T-helper 1 cell (primary cell): ENCODE results near the gene NLRP6.

Source experiments
- DNase-seq, 5 donors: peaks; one replicate each; pipeline ENCODE4 v3.0.0-alpha.2; 2012 to 2020

Gene NLRP6

DNA sequence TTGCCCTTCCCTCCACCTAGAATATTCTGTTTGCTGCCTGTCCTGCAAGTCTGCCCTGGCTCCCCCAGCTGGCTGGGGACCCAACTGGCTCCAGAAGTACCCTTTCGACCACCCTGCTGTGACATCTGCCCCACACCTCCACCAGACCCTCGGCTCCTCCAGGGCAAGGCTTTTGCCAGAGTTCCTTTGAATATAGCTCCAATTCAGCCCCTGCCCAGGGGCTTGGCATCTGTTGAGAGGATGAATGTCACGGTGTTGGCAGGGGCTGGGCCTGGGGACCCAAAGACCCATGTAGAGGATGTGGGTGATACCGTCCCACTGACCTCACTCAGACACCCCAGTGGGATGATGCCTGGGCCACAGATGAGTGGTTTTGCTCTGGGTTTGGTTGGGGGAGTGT is 4.0 kb downstream of the NLRP6 start:
- DNase-seq = no peak

DNA sequence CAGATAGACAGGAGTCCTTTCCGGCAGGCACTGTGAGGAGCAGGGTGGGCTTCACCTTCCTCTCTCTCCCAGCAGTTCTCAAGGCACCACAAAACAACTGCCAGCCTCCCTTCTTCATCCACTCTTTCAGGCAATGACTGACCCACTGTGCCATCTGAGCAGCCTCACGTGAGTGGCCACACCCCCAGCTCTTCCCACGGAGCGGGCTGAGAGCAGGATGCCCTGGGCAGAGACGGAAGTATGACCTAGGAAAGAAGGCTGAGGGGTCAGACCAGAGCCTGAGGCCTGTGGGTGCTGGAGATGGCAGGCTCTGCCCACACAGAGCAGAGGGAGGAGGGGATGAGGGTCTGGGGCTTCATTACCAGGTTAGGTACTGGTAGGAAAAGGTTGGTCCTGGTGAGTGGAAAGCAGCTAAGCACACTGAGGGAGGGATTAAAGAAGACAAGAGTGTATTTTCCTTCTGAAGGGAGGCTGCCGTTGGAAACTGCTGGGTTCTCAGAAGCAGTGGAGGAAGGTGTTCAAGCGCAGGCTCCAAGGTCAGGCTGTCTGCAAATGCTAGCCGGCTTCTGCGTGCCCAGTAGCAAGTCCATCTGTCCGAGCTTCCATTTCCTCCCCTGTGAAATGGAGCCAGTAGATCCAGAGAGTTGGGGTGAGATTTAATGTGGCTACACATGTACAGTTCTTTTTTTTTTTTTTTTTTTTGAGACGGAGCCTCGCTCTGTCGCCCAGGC is 4.6 kb downstream of the NLRP6 start:
- no peak for DNase-seq

DNA sequence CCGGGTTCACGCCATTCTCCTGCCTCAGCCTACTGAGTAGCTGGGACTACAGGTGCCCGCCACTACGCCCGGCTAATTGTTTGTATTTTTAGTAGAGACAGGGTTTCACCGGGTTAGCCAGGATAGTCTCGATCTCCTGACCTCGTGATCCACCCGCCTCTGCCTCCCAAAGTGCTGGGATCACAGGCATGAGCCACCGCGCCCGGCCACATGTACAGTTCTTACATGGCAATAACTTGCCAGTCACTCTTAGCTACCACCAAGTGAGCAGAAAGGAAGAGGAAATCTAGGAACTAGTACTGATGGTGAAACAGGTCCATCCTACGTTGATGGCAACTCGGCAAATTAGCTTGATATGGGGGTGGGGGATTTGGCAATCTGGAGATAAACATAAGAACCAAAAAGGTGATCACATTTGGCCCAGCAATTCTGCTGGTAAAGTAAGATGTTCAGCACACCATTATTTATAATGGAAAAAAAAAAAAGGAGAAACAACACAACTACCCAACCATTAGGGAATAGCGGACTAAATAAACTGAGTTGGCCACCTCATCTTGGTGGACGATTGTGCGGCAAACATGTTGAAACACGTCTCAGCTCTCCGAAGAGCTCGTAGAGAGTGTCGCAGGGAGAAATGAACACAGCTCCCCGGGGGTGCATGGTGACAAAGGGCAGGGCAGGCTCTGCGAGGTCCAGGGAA is 5.3 kb downstream of the NLRP6 start:
- DNase-seq = no peak

DNA sequence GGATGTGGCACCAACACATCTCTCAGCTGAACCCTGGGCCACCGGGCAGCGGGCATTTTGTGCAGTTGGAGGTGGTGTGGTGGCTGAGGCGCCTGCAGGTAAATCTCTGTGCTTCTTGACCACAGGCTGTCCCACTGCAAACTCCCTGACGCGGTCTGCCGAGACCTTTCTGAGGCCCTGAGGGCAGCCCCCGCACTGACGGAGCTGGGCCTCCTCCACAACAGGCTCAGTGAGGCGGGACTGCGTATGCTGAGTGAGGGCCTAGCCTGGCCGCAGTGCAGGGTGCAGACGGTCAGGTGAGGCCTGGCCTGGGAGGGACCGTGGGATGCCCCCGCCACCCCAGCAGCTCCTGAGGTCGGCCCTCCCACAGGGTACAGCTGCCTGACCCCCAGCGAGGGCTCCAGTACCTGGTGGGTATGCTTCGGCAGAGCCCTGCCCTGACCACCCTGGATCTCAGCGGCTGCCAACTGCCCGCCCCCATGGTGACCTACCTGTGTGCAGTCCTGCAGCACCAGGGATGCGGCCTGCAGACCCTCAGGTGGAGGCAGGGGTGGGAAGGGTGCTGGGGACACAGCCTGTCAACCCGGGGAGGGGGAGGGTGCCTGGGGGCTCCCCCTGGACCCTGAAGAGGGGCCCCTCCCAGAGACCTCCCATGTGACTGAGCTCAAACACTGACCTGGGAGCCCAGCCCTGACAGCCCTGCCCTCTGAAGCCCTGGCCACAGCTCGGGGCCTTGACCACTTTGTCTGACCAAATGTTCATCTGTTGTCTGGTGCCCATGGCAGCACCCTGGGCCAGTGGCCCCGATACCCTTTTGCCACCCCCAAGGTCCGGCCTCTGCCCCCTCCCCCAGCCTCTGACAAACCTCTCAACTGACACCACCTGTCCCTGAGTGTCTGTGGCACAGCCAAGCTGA is 6.2 kb downstream of the NLRP6 start:
- DNase-seq = no peak

DNA sequence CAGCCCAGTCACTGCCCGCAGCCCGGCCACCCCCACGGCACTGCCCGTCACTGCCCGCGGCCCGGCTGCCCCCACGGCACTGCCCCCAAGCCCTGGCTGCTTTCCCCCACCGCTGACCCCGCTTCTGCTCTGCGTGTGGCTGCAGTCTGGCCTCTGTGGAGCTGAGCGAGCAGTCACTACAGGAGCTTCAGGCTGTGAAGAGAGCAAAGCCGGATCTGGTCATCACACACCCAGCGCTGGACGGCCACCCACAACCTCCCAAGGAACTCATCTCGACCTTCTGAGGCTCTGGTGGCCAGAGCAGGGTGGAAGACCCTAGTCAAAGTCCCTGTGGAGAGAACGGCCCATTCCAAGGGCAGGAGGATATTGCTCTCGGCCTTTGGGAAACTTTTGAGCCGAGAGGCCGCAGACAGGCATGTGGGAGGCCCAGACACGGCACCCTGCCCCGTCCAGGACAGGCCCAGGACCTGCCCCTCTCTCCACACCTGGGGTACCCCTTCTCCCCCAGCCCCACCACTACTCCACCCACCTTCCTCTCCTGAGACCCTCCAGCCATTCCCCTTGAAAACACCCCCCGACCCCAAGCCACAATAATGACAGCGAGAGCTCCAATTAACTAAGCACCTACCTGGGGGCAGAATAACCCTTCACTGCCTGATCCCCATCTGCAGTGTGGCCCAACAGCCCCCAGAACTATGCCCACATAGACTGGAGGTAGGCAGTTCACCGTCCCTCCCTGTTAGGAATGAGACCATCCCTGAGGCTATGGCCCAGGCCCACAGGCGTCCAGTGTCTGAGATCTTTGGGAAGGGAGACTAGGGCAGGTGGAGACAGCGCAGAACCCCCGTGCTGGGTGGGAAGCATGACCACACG is 7.0 kb downstream of the NLRP6 start:
- DNase-seq = no peak

DNA sequence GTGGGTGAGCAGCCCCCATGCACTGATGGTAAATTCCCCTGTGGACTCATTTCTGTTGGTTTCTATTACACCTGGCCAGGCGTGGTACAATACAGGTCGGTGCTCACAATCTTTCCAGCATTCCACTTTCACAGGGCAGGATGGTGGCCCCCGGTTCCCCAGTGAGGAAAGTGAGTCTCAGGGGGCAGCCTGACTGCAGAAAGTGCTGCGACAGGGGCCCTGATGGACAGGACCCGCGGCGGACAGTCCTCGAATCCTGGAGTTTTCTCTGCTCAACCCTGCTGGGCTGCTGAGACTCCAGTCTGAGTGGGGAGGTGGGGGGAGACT is 7.7 kb downstream of the NLRP6 start:
- no peak for DNase-seq

DNA sequence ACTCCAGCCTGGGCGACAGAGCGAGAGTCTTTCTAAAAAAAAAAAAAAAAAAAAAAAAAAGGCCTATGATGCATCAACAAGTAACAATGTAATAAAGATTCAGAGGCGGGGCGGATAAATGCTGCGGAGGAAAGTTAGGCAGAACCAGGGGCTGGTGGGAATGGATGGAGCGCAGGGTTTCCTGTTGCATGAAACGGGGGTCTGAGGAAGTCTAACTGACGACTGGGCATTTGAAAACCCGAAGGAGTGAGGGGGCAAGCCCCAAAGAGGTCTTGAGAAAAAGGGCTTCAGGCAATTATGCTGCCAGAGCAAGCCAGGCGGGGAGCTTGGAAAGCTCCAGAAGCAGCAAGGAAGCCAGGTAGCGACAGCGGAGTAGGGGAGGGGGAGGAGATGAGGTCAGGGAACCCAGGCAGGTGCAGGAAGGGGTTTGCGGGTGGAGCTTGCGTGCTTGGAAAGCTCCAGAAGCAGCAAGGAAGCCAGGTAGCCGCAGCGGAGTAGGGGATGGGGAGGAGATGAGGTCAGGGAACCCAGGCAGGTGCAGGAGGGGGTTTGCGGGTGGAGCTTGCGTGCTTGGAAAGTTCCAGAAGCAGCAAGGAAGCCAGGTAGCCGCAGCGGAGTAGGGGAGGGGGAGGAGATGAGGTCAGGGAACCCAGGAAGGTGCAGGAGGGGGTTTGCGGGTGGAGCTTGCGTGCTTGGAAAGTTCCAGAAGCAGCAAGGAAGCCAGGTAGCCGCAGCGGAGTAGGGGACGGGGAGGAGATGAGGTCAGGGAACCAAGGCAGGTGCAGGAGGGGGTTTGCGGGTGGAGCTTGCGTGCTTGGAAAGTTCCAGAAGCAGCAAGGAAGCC is 9.0 kb downstream of the NLRP6 start:
- peak; percentile 66 to 78 (median 70) for DNase-seq

DNA sequence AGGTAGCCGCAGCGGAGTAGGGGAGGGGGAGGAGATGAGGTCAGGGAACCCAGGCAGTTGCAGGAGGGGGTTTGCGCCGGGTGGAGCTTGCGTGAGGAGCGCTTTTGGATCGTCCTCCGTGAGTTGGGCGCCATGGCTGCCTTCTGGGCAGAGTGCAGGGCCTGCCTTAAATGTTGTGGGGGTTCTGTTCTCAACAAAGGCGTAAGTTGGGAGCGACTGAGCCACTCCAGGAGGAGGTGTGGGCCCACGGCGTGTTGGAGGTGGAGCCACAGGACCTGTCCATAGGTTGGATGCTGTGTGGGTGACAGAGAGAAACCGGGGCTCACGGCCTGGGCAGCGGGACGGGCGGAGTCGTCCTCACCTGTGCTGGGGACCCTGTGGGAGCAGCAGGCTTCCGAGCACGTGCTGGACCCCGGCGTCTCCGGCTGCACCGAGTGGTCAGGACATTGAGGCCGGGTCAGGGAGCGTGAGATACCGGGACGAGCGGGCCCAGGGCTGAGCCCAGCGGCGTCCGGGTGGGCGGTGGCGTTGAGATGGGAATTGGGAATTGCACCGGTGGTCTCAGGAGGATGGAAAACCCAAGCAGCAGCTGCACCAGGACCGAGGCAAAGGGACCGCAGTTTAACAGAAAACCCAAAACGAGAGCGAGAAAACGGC is 9.7 kb downstream of the NLRP6 start:
- DNase-seq = peak in 3 of 5 donors; percentile 17 to 61 (median 61)

DNA sequence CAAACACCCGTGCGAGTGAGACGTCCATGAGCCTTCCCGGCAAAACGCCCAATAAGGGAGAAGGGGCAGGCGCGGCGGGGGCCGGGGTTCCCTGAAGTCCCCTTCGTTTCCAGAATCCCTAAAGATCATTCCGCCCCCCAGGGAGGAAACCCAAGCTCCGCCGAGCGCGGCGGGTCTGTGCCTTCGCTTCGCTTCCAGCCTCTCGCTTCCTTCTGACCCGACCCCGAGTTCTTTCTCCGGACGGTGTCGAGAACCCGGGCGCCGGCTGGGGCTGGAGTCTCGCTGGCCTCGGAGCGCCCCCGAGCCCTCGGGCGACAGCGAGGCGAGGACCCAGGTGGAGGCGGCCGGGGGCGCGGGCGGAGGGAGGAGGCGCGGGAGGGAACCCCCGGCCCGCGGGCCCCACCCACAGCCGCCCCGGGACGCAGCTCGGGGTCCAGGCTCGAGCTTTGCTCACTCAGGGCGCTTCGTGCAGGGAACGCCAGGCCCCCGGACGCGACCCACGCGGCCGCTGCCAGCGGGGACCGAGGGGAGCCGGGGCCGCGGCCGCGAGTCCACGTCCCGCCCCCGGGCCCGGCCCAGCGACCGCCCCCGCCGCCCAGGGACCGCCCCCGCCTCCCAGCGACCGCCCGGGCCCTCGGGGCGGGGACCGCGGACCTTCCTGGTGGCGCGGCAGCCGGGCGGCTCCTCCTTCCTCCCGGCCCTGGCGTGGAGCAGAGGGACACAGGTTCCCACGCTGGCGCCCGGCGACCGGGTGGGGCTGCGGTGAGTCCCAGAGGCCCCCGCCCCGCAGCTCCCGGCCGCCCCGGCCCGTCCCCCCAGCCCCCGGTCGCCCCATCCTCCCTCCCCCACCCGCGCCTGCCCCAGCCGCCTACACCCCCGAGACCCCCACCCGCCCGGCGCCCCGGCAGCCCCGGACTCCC is 10.5 kb downstream of the NLRP6 start, which contains the start of gene PGGHG:
TSS of gene PGGHG (plus strand) at position 649 of the 920 bp plus-strand sequence. CDS start 691 bp downstream, outside the sequence.
- peak in 4 of 5 donors; percentile 41 to 69 (median 52) for DNase-seq

DNA sequence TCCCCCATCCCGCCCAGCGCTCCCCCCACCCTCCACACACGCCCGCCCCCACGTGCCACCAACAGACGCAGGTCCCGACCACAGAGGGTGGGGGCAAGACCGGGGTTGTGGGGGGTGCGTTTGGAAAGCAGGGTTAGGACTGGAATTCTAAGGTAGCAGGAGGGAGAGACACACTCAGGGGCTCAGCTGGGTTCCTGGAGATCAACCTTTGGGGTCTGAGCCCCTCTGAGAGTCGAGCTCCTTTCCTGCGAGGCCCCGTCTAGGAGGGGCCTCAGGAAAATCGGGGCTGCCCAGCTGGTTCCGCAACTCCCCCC is 11.1 kb downstream of the NLRP6 start:
- peak in 1 of 5 donors; percentile 29 for DNase-seq

DNA sequence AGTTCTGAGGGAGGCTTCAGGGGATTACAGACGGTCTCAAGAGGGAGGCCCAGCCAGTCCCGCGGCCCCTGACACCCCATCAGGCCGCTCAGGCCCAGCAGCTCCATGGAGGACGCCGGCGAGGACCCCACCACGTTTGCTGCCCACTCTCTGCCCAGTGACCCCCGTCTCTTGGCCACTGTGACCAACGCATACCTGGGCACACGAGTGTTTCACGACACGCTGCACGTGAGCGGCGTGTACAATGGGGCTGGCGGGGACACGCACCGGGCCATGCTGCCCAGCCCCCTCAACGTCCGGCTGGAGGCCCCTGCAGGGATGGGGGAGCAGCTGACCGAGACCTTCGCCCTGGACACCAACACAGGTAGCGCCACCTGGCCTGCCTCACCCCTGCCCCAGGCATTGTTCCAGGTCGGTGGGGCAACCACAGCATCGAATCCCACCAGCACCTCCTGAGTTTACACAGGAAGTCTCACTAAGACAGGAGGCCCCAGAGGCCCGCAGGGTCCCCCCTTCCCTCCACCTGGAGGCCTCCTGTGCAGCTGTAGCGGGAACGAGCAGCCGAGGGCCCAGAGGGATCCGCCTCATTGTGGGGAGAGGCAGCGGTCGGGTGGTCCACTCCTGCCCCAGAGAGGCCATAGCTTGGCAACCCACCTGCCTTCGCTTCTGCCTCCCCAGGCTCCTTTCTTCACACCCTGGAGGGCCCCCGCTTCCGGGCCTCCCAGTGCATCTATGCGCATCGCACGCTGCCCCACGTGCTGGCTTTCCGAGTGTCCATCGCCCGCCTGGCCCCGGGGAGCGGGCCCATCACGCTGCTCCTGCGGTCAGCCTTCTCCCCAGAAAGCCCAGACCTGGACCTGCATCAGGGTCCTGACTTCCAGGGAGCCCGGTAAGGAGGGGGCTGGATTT is 11.8 kb downstream of the NLRP6 start:
- DNase-seq = peak in 1 of 5 donors; percentile 24

DNA sequence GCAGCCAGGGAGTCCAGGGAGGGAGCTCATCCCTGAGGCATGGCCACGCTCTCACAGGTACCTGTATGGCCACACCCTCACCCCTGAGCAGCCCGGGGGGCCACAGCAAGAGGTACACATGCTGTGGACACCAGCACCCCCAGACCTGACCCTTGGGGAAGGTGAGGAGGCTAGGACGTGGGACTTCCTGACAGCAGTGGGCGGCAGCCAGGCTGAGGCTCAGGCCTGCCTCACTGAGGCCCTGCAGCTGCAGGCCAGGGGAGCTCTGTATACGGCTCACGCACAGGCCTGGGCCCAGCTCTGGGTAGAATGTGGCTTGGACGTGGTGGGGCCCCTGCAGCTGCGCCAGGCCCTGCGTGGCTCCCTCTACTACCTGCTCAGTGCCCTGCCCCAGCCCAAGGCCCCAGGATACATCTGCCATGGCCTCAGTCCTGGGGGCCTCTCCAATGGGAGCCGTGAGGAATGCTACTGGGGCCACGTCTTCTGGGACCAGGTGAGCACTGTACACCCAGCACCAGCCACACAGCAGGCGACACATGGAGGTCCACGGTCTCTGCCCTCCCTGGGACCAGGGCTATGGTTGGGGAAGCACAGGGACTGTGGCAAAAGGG is 12.5 kb downstream of the NLRP6 start:
- DNase-seq = peak in 1 of 5 donors; percentile 12

DNA sequence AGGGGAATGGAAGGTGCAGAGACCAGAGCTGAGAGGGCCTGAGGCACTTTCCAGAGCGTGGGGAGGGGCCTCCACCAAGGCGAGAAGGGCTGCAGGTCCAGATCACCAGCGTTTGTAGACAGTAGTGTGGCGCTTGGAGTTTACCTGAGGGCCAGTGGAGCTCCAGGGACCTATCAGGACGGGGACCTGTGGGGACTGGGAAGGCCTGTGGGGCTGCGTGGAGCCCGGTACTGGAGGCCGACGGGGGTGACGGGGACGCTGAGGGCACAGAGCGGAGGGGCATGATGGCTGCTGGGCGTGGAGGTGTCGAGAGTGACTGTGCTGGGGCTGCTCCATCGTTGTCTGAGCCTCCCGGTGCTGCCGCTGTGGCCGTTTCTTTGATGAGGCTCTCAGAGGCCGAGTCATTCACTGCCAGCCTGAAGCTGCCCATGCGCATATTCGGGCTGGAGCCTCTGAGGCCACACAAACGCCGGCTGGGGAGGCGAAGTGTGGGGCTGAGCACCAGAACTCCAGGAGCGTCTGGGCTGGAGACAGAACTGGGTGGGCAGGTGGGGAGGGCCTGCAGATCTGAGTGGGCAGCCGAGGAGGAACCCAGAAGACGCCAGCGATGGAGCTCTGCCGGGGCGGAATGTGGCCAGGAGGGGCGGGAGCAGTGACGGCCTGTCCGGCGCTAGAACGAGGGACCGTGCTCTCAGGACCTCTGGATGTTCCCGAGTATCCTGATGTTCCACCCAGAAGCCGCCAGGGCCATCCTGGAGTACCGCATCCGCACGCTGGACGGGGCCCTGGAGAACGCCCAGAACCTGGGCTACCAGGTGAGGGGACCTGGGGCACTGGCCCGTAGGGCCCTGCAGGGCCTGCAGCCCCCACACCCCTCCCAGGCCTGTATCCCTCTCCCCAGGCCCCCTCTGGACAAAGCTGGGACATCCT is 13.3 kb downstream of the NLRP6 start:
- peak in 1 of 5 donors; percentile 11 for DNase-seq

DNA sequence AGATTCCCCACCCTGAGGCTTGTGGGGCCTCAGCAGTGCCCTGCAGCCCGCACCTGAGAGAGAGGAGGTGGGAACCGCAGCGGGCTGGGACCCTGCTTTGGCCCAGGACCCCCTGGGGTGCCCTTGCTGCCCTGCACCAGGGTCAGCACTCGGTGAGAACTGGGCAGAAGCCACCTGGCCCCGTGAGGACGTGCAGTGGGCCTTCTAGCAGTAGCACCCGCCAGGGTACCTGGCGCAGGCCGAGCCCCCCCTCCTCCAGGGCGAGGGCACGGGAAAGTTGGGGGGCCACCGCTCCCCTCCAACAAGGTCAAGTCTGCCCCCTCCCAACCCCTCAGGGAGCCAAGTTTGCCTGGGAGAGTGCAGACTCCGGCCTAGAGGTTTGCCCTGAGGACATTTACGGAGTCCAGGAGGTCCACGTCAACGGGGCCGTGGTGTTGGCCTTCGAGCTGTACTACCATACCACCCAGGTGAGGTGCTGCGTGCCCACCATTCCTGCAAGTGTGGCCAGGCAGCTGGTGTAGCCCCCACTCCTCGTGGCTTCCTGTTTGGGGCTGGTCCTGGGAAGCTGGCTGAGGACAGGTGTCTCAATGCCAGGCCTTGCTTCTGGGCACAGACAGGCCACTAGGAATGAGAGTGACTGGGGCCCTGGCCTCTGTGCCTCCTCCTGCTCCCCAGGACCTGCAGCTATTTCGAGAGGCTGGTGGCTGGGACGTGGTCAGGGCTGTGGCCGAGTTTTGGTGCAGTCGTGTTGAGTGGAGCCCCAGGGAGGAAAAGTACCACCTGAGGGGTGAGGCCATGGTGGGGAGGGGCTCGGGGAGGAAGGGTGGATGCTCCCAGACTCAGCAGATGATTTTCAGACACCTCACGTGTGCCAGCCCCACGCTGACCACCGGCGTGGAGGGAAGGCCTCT is 14.3 kb downstream of the NLRP6 start:
- DNase-seq = peak in 1 of 5 donors; percentile 10

DNA sequence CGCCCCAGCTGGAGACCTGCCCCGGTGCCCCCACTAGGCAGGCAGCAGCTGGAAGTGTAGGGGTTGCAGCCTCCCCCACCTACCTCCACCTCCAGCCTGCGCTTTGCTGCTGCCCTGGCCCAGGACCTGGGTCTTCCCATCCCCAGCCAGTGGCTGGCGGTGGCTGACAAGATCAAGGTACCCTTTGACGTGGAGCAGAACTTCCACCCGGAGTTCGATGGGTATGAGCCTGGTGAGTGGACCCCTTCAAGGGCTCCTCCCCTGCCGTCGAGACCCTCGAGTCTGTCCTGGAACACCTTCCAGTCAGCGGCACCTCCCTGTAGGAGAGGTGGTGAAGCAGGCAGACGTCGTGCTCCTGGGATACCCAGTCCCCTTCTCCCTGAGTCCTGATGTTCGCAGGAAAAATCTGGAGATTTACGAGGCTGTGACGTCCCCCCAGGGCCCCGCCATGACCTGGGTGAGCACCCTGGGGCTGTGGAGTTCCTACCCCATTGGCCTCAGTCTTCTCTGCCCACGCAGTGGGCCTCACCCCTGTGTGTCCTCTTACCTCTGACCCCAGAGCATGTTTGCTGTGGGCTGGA is 15.2 kb downstream of the NLRP6 start:
- no peak for DNase-seq
